GM03348 (cell line): ENCODE measurements around the gene KIF1A.

Experiments used
- DNase-seq: peaks from one replicate; pipeline ENCODE4 v3.0.0; 2012; ENCODE audit warnings: low spot score

The KIF1A gene

GRCh38 chr2:240719676-240720545, 100.1 kb downstream of the KIF1A start:
- DNase-seq = no peak

GRCh38 chr2:240718896-240719490, 101.0 kb downstream of the KIF1A start:
- DNase-seq = no peak

GRCh38 chr2:240717681-240718581, 102.1 kb downstream of the KIF1A start:
- no peak for DNase-seq

GRCh38 chr2:240717181-240717641, 102.8 kb downstream of the KIF1A start:
- DNase-seq = no peak

GRCh38 chr2:240716130-240716798, 103.8 kb downstream of the KIF1A start:
- no peak for DNase-seq

- no peak for DNase-seq
These were observed 105.0 kb downstream of the KIF1A start for GRCh38 chr2:240714747-240715725.

- no peak for DNase-seq
These were observed 105.9 kb downstream of the KIF1A start for GRCh38 chr2:240713928-240714746.

GRCh38 chr2:240713071-240713927, 106.7 kb downstream of the KIF1A start:
- DNase-seq = no peak

GRCh38 chr2:240712121-240712520, 107.9 kb downstream of the KIF1A start:
- no peak for DNase-seq

- no peak for DNase-seq
These were observed 108.3 kb downstream of the KIF1A start for GRCh38 chr2:240711701-240712100.

GRCh38 chr2:240711296-240711695, 108.7 kb downstream of the KIF1A start:
- DNase-seq = no peak

GRCh38 chr2:240708457-240708856, 111.6 kb downstream of the KIF1A start:
- DNase-seq = no peak

GRCh38 chr2:240707821-240708220, 112.2 kb downstream of the KIF1A start:
- no peak for DNase-seq

GRCh38 chr2:240707043-240707756, 112.8 kb downstream of the KIF1A start:
- no peak for DNase-seq

- DNase-seq = no peak
These were observed 114.7 kb downstream of the KIF1A start for GRCh38 chr2:240705204-240705791.

GRCh38 chr2:240704651-240705050, 115.4 kb downstream of the KIF1A start:
- no peak for DNase-seq
